Astrocyte (in vitro differentiated cells and primary cell): ENCODE results near the gene STRA6.

ENCODE experiments used
- CTCF ChIP-seq: IDR thresholded peaks from 2 replicates; pipeline ENCODE4 v1.5.1; 2011; ENCODE audit warnings: low read depth, mild to moderate bottlenecking, inconsistent platforms, low read length, moderate library complexity; ENCODE audit not compliant: insufficient read depth
- EZH2 ChIP-seq: IDR thresholded peaks from 2 replicates; pipeline ENCODE4 v1.6.1; 2012; ENCODE audit warnings: mild to moderate bottlenecking, low read length, inconsistent platforms; ENCODE audit not compliant: insufficient read depth

- no peak for TF ChIP-seq CTCF
- TF ChIP-seq EZH2: no peak
Measured at GRCh38 chr15:74215958-74216357, 13.4 kb upstream of the STRA6 start.
